Measurements from ENCODE around the gene FSTL3. TPM values are rescaled to one million over a fixed set of nuclear protein-coding genes. Genes with fewer than 3 reads are reported as not detected.

FSTL3 gene
- total RNA-seq, 2 donors from 2014 or later = 64.4 to 437 TPM

DNA sequence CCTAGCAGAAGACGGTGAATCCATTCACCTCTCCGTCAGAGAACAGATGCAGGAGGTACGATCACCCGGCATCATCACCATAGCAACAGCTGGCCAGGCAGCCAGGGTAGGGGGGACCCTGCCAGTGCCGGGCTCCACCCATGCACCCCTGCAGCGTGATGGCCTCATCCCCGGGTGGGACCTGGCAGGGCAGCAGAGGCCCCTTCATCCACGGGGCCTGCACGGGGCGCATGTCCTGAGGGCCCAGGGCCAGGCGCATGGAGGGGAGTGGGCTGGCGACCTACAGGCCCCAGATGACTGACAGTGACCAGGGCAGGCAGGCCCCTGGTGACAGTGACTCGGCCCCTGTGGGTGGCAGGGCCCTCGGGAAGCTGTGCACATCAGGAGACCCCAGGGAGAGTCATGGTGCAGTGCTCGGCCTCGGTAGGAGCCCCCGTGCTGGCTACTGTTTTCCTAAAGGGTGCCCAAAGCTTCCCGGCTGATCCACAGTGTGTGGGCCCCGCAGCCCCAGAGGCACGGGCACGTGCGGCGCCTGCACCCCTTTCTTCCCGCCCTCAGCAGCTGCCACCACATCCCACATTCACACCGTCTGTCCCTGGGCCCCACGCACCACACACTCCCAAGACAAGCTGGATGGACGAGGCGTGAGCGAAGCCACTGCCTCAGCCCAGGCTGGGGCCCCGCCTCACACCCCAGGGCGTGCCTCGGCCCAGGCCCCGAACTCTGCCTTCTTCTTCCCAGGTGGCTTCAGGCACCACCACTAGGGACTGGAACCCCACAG, 17.9 kb upstream of the FSTL3 start:
- peak overlapping the region; percentile 71 to 92 for H3K27ac ChIP-seq
- no peak overlapping the region for H3K4me3 ChIP-seq
- H3K27me3 ChIP-seq = no peaks in the 10 kb centered on the region
- no peaks in the 10 kb centered on the region for H3K9me3 ChIP-seq
- H3K4me1 ChIP-seq = peaks cover 0 to 67% of the 10 kb centered on the region in 2 donors
- no peak for DNase-seq (ENCODE audit: low spot score)
- TF ChIP-seq, protein P1, sequence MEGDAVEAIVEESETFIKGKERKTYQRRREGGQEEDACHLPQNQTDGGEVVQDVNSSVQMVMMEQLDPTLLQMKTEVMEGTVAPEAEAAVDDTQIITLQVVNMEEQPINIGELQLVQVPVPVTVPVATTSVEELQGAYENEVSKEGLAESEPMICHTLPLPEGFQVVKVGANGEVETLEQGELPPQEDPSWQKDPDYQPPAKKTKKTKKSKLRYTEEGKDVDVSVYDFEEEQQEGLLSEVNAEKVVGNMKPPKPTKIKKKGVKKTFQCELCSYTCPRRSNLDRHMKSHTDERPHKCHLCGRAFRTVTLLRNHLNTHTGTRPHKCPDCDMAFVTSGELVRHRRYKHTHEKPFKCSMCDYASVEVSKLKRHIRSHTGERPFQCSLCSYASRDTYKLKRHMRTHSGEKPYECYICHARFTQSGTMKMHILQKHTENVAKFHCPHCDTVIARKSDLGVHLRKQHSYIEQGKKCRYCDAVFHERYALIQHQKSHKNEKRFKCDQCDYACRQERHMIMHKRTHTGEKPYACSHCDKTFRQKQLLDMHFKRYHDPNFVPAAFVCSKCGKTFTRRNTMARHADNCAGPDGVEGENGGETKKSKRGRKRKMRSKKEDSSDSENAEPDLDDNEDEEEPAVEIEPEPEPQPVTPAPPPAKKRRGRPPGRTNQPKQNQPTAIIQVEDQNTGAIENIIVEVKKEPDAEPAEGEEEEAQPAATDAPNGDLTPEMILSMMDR (IDR thresholded peaks at IDR 0.05) = no peak
- peaks cover 7% of the 10 kb centered on the region for H3K36me3 ChIP-seq

DNA sequence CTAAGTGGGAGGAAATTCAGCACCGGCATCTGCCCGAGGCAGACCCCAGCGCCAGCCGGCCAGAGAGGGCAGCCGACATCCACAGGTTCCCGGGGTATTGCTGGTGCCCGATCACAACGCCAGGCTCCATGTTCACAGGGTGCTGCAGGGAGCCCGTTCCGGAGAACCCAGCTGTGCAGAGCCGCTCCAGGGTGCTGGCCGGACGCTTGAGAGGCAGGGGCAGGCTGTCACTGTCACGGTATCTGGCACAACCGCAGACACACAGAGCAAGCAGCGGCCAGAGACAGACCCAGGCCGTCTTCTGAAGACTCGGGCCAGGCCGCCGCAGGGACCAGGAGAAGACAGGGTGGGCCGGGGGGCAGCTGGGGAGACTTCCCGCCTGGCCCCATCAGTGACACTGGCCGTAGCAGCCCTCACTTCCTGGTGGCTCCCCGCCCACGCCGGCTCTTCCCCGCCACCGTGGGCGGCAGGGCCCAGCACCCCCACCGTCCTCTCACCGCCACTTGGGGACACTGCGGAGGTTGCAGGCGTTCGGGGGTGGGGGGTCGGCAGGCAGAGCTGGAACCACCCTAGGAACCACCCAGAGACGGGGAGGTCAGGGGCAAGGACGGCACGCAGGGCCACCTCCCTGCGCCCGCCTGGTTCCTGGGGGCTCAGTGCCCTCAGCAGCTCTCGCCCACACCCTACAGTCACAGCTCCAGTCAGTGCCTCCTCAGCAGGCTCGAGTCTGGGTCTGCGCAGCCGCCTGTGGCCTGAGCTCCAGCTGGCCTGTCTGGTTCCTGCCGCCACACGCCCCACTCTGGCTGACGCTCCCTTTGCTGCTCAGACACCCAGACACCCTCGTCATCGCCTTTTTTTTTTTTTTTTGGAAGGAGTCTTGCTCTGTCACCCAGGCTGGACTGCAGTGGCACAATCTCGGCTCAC, 17.0 kb upstream of the FSTL3 start:
- TF ChIP-seq, protein P1 (IDR thresholded peaks at IDR 0.05) = no peak
- Histone ChIP-seq H3K4me3 (peak overlapping the region in 1 of 2 donors; percentile 14), H3K27me3 (no peaks in the 10 kb centered on the region), H3K36me3 (peaks cover under 1% of the 10 kb centered on the region), H3K9me3 (no peaks in the 10 kb centered on the region), H3K27ac (peak overlapping the region; percentile 90 to 92), H3K4me1 (peaks cover 0 to 76% of the 10 kb centered on the region in 2 donors)
- DNase-seq (ENCODE audit: low spot score) = peak; percentile 85

DNA sequence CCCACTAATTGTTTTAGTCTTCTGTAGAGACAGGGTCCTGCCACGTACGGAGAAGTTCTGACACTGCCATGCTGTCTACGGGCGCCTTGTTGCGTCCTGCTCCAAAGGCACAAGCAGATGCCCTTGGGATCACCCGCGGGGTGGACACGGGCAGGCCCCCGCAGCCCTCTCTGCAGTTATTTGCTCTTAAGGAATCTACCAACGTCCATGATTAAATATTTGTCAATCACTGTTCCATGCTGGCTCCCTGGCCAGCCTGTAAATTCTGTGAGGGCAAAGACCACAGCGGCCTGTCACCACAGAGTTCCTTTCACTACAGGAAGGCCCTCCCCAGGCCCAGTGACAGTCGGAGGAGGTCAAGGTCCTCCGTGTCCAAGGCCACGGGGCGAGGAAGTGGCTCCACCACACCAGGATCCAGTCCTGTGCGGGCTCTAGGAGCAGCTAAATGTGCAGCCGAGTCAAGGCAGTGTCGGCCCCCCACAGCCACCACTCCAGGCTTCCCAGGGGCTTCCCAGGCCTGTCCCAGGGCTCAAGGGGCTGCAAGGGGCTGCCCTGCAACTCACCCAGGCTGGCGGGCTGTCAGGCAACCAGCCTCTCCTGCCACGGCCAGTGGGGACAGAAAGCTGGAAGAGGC, 15.3 kb upstream of the FSTL3 start:
- H3K4me3 ChIP-seq = peak overlapping the region in 1 of 2 donors; percentile 100
- no peaks in the 10 kb centered on the region for H3K9me3 ChIP-seq
- TF ChIP-seq, protein P1 (IDR thresholded peaks at IDR 0.05) = no peak
- DNase-seq (ENCODE audit: low spot score) = no peak
- H3K4me1 ChIP-seq = peaks cover 0 to 81% of the 10 kb centered on the region in 2 donors
- peak overlapping the region; percentile 90 to 92 for H3K27ac ChIP-seq
- H3K36me3 ChIP-seq = no peaks in the 10 kb centered on the region
- H3K27me3 ChIP-seq = no peaks in the 10 kb centered on the region

DNA sequence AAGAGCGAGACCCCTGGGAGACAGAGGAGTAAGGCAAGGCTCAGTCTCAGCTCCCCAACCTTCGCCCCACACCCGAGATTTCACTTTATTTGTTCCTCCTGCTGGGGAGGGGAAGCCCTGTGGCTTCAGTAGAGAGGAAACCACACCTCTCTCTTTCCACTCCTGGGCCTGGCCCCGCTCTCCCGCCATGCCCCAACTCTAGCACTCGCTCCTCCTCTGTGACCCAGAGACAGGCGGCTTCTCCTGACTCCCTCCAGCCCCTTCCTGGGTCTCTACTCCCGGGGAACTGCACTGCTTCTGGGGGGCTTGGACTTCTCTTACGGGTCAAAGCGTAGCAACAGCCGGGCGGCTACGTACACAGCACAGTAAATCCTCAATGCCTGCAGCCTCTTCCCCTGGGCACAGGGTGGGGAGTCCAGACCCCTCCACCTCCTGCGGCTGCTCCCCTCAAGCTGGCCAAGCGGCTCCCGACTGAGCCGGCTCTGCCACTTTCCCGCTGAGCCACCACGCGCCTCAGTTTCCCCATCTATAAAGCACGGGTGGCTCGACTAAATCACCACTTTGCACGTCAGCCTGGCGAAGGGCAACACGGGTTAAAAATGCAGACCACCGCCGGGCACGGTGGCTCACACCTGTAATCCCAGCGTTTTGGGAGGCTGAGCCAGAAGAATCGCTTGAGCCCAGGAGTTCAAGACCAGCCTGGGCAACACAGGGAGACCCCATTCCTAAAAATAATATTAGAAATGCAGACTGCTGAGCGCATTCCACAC, 14.6 kb upstream of the FSTL3 start:
- DNase-seq (ENCODE audit: low spot score) = no peak
- TF ChIP-seq, protein P1 (IDR thresholded peaks at IDR 0.05) = no peak

More for the DNA sequence above, 14.6 kb upstream of the FSTL3 start:
- Histone ChIP-seq H3K9me3 (no peaks in the 10 kb centered on the region), H3K4me3 (peak overlapping the region; percentile 93 to 100), H3K4me1 (peaks cover 0 to 78% of the 10 kb centered on the region in 2 donors), H3K36me3 (no peaks in the 10 kb centered on the region), H3K27ac (peak overlapping the region; percentile 90 to 92), H3K27me3 (no peaks in the 10 kb centered on the region)
